ENCODE data around the gene SLX4IP.

SLX4IP gene

DNA sequence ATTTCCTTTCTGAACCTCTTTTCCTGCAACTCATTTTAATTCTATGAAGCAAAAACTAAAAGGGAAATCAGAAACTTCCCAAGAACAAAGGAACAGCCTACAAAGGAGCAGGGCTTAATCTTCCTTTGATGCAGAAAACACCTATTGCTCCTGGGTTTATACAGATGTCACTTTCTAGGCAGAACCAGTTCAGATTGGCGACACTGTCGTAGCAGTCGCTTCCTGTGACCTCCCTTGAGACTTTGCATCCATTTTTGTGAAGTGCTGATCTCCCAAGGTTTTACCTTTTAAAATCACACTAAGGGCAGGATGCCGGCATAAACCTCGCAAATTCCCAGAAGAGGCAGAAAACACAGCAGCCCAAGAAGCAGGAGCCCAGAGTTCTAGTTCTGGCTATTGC, 198.6 kb downstream of the SLX4IP start:
- no peak for DNase-seq (ENCODE audit: low read depth in 2 of 2)

DNA sequence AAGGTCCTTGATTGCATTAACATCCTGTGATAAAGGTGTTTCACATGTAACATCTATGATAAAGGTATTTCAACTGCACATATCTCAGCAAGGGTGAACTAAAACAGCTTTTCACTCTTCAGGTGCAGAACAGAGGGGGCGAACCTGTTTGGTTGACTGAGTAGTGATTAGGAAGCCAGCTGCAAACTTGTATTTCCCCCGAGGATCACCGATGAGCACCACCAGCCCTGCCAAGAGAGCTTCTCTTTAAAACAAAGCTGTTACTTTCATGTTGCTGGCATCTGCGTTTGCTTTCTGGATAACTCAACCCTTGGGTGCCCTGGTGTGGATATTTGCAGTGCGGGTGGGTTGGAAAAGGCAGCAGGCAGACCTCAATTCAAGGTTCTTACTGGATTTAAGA, 199.1 kb downstream of the SLX4IP start:
- no peak for DNase-seq (ENCODE audit: low read depth in 2 of 2)

DNA sequence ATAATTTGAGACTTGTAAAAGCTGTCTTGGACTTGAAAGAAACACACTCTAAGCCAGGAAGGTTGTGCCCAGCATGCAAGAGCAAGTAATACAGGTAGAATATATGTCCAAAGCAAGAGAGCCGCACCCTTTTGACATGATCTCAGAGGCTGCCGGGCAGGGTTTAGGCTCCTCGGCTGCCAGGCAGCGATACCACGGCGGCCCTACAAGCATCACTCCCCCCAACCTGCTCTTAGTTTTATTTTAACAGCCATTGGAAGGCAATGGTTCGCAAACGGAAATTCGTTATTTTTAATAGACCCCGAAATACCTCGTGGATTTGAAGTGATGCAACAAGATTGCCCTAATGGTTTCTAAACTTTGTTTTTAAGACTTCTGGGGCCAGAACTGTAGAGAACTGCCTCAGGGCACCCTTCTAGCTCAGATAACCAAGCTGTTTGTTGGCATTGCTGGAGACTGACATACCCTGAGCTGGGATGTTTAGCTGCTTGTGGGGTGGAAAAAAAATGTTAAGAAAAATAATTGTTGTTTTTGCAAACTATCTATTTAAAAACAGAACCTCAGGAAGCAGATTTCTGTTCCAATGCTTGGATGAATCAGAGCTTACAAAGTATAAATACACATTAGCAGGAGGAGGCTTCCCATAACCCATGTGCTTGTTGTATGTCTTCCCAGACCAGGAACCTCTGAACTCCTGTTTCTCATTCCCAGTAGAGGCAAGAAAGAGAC, 199.7 kb downstream of the SLX4IP start:
- DNase-seq (ENCODE audit: low read depth in 2 of 2), result no peak

DNA sequence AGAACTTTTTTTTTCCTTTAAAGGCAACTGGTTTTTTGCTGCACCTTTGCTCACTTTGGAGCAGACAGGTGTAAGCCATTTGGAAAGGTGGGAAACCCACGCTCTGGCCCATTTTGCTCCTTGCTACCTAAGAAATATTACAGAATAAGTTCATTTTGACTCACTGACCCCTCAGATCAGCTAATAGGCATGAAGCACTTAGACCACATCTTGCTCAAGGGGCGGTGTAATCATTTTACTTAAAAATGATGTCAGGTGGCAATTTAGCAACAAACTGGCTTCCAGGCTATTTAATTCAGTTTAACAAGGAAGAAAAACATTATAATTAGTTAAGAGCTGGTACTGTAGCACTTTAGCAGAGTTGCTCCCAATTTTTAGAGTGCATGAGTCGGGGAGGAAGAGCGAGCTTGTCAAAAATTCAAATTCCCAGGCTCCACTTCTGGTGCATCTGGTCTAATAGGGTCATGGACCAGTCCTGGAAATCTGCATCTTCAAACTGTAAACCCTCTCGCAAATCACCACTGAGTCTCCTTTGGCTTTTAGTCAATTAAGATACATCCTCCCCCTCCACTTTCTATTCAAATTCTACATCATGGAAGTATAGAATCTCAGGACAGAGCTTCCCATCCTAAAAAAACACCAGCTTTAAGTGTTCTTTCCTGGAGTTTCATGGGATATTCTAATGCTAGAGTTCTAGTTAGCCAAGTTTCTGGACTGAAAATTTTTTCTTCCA, 200.5 kb downstream of the SLX4IP start:
- no peak for DNase-seq (ENCODE audit: low read depth in 2 of 2)

DNA sequence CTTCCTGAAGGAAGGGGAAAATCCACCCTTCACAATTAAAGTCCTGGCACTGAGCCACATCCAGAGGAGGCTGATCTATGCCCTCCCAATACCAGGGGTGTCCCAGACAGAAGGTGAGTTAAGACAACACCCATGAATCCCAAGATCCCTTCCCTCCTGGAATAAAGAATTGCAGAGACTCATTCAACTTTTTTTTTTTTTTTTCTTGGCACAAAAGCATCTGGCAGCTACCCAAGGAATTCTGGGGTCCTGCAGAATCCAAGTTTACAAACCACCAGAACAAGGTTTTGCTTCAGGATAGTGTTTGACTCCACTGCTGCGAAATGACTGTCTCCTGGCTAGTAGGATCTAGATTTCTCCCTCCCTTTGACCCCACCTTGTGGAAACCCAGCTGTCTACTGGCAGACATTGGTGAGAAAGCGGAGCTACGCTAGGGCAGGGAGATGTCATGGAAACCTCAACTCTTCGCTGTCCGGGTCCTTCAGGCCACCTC, 201.3 kb downstream of the SLX4IP start:
- DNase-seq (ENCODE audit: low read depth in 2 of 2), result no peak

DNA sequence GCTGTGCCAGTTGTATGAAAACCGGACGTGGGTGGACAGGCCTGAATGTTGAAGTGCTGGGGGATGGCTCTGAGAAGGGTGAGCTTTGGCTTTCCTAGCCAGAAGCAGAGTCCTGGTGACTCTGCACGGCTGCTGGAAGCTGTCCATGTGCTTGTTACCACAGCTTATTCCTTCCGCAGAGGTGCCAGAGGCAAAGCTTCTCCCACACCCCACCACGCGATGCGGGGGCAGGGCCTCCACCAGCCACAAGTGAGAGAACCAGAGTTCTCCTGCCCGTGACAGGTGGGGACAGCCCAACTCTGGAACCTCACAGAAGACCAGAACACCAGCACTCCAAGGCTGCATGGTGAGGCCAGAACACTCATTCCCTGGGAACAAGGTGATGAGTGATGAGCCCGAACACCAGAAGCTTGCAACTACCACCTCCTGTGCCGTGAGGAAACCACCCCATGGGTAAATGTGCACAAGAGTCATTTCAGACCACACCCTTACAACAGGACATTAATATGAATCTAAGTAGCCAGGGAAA, 202.0 kb downstream of the SLX4IP start:
- no peak for DNase-seq (ENCODE audit: low read depth in 2 of 2)

DNA sequence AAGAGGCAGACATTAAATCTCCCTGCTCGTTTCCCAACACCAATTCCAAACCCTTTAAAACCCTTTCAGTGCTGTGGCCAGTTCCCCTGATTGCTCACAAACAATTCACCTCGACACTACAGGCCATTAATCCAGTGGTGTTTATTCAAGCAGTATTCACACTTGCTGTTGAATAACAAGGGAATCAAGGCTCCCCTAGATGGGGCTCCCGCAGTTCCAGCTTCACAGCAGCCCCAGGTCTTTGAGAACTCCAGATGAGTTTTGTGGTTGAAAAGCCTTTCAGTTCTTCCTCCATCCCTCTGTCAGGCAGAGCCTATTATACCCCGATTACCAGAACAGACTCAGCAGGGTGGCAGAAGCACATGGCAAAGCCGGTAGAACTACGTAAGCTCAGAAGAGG, 202.5 kb downstream of the SLX4IP start:
- DNase-seq (ENCODE audit: low read depth in 2 of 2), result no peak

DNA sequence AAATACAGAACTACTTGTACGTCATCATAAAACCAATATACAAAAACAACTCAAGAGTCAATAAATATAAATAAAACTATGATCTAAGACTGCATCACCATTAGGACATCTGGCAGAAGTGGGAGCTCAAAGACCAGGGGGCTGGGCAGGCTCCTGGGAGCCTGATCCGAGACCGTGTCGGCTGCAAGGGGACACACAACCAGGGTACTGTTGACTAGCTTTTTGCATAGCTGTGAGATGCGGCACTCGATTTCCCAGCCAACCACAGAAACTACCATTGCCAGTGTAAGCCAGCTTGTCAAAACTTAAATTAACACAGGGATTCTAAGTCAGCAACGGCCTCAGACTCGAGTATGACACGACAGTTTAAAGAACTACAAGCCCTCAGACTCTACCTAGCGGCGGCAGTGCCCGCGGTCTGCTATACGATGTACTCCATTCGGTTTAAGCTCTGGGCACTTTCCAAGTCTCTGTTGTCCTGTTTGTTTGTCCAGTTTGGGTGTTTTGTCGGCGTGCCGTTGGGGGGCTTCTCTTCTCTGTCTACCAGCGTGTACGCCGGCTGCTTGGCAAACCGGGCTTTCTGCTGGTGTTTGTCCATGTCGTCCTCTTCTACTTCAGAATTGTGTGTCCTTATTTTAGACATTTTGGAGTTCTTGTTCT, 204.1 kb downstream of the SLX4IP start:
- DNase-seq (ENCODE audit: low read depth in 2 of 2), result no peak

DNA sequence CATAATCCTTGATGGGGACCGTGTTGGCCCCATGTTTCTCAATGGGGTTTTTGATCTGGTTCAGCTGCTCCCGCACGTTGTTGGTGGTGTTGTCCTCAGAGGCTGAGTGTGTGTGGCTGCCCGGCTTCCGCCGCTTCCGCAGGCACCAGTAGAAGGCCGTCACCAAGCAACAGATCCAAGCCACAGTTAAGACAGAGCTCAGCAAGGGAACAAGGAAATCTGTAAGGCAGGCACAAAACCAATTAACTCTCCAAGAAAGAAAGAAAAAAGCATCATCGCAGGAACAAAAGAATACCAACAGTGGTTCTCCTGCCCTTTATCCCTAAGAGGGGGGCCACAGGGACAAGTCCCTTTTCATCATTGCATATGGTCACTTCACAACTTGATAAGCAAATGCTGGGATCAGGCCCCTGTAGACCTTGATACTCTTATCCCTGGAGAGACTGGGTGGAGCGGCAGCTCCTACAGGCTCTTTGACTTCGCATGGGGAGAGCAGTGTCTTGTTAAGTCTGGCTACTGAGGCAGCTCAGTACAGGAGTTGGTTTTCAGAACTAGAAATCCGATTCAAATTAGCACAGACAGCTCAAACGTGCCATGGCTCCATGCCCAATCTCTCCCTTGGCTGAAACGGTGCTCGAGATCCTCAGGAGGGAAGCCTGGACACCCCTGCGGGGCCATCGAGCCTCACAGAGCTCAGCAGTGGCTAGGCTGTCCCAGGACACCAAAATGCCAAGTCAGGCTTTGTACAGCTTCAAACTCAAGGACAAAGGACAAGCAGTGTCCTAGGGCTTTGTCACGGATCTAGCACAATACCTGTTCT, 204.8 kb downstream of the SLX4IP start:
- DNase-seq (ENCODE audit: low read depth in 2 of 2), result no peak

DNA sequence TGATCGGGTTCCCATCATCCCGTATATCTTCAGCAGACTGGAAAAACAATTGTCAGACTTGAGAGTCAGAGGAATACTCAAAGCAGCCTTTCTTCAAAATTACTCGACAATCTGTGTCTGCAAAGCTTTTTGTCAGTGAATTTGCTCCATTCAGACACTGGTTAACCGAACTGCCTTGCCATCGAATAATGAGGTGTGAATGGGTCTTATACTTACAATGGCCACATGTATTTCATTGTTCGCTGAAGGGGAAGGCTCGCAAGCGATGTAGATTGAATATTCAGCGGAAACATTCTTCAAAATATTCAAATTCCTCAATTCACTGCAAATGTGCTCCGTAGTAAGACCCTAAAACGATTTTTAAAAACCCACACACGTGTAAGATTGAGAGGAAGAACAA, 205.8 kb downstream of the SLX4IP start:
- DNase-seq (ENCODE audit: low read depth in 2 of 2), result no peak

DNA sequence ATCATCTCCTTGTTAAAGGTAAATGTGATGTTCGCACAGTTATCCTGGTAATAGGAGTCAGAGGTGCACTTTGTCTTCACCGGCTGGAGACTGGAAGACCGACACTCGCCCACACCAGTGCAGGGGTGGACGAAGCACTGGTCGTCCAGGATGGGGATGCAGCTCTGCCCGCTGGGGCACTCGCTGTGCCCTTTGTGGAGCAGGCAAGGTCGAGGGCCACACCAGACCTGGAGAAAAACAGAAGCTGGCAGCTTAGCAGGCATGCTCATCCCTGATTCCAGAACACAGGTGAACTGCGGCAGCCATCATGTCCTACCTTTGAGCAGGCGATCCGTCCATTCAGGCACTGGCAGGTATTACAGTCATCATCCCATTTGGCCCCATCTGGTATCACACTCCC, 206.4 kb downstream of the SLX4IP start:
- DNase-seq (ENCODE audit: low read depth in 2 of 2), result no peak

DNA sequence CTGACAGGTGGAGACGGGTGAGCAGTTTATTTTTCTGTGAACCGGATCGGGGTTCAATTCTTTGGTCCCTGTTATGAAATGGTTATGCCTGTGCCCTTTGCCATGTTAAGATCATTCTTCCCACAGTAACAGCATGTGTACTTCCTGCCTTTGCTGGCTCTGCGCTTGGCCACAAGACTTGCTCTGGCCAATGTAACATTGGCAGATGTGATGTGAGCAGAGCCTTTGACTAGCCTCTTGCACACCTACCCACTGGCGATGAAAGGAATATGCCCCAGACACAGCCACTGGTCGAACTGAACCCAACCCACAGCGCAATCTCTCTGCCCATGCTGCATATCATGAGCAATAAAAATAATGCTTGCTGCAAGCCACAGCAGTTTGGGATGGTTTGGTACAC, 206.8 kb downstream of the SLX4IP start:
- no peak for DNase-seq (ENCODE audit: low read depth in 2 of 2)

DNA sequence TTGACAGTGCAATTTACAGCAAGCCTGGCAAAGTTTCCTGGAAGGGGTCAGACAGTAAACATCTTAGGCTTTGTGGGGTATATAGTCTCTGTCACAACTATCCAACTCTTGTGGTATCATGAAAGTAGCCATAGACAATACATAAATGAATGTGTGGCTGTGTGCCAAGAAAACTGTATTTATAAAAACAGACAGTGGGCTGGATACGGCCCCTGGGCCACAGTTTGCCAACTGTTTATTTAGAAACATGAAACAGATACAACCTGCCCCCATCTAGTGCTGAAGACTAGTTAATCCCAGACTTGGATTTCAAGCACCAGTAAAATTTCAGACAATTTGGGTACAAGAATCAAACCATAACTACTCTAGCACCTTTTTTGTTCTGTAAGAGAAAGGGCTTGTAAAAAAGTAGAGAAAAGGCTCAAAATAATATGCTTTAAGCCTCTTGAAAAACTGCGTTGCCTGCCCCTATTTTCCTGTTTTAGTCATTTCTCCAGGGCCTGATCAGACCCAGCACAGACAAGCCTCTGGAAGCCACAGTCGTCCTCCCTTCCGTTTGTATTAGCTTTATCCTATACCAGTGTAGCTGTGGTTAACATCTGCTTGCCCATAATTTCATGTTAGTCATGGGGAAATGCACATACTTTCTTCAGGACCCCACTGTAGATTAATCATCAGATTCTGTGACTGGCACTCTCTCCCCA, 207.9 kb downstream of the SLX4IP start:
- DNase-seq (ENCODE audit: low read depth in 2 of 2), result no peak

DNA sequence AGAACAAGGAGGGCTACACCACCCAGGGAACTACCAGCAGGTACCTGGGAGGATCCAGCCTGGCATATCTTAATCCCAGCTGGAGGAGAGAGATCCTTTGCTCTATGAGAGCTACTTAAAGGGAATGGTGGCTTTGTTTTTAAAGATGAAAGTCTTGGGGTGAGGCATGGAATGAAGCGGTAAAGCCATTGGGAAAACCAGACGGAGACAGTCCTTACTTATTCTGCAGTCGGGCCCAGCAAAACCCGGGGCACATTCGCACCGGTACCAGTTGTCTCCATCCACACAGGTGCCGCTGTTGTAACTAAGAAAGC, 208.4 kb downstream of the SLX4IP start:
- DNase-seq (ENCODE audit: low read depth in 2 of 2), result no peak

DNA sequence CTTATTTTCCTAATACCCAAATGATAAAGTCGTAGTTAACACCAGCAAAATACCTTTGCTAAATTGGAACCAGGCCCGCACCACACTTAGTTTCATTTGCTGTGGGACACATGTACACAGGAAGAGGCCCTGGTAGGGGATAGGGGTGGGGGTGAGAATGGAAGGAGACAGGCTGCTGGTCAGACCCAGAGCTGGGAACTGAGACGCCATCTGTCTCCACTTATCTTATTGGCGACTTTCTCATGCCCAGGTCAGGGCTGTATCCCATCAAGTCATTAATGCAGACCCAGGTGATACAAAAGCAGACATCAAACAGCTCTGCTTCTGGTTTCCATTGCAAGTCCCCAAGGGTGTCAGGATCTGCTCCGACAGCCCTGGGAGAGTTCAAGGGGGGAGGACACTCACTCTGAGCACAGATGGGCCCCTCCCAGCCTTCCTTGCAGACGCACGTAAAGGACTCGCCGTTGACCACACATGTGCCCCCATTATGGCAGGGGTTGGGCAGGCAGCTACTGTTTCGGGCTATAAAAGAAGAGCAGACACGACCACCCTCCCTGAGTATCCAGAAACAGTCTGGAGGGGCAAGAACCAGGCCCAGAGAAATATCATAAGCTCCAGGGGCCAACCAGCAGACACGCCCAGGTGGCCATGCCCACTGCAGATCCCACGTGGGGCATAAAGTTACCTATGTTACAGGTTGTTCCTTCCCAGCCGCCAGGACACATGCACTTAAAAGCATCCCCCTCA, 209.5 kb downstream of the SLX4IP start:
- DNase-seq (ENCODE audit: low read depth in 2 of 2), result no peak

DNA sequence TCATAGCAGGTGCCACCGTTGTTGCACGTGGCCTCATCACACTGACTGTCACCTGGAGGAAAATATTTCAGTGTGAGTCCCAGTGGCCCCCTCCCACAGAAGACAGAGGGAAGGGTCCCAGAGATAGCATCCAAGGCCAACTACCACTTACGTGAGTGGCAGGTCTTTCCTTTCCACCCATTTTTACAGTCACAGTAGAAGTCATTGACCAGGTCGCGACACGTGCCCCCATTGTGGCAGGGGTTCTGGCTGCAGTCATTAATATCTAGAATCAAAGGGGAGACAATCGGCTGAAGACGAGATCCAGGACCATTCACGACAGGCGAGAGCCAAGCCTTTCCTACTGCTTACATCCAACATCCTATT, 210.1 kb downstream of the SLX4IP start:
- no peak for DNase-seq (ENCODE audit: low read depth in 2 of 2)

DNA sequence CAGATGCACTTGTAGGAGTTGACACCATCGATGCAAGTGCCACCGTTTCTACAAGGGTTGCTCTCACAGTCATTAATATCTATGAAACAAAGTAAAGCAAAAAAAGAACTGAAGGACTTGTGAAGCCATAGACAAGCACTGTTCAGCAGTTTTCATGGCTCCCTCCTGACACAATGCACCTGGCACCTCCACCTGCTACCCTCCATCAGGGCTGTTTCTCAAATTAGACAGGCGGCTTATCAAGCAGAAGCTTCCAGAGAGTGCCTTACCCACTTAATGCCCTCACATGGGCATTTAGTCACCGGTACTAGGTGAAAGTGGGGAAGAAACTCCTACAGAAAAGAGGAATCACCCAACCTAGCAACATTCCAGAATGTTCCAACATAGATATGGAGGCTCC, 210.9 kb downstream of the SLX4IP start:
- DNase-seq (ENCODE audit: low read depth in 2 of 2), result no peak

DNA sequence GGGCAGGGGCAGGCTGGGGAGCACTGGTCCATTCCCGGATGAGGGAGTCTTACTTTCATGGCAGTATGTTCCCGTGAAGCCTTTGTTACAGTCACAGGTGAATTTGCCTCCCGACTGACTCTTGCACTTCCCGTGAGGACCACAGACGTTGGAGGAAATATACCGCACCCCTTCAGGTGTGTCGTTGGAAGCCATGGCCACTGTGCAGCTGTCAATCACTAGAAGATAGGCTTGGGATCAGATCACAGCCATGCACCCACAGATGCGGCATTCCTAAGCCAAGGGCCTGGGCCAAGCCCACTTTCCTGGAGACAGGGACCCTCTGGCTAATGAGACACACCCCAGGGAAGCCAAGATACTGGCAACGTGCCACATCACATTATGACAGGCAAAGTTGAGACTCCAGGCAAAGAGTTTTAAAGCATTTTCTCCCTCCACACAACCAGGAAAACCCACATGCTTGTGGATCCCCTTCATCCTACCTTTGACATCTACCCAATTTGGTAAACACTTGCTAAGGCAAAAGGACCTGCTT, 211.8 kb downstream of the SLX4IP start:
- DNase-seq (ENCODE audit: low read depth in 2 of 2), result no peak

DNA sequence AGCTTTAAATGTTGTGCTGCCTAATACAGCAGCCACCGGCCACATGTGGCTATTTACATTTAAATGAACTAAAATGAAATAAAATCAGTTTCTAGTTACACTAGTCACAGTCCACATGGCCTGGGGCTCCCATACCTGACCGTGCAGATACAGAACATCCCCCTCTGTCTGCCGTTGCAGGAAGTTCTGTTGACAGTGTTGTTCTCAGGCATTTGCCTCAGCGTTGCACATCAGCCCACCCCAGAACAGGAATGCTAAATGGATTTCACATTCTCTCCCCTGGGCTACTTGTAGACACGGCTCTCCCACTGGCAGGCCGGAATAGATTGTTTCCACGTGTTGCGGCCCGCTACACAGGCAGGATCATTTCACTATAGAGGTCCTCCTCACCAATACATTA, 212.4 kb downstream of the SLX4IP start:
- no peak for DNase-seq (ENCODE audit: low read depth in 2 of 2)

DNA sequence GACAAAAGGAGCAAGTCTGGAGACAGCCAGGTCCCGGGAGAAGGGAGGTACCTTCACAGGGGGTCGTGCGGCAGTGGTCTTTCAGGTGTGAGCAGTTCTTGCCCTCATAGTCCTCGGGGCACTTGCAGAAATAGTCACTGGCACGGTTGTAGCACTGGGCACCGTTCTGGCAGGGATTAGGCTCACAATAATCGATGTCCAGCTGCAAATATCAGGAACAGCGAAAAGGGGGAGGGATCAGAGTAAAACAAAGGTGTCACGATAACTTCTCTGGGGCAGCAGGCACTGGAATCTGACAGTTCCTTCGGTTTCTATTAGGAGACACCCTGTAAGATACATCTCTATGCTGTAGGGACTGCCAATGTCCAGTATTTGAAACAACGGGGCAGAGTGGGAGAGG, 212.8 kb downstream of the SLX4IP start:
- DNase-seq (ENCODE audit: low read depth in 2 of 2), result no peak

Data from stimulated activated CD8-positive, alpha-beta memory T cell treated with anti-CD3 and anti-CD28 coated beads, Interleukin-15, amount 100 ng/mL, for 4 hours (primary cell).